HG03139 (cell line): Measurements from ENCODE around the gene MGLL.

Source experiments
- ATAC-seq: cut with Tn5 transposase; IDR thresholded peaks from one replicate; pipeline ENCODE4 v1.9.1; 2021; ENCODE audit not compliant: unreplicated experiment

MGLL gene

DNA sequence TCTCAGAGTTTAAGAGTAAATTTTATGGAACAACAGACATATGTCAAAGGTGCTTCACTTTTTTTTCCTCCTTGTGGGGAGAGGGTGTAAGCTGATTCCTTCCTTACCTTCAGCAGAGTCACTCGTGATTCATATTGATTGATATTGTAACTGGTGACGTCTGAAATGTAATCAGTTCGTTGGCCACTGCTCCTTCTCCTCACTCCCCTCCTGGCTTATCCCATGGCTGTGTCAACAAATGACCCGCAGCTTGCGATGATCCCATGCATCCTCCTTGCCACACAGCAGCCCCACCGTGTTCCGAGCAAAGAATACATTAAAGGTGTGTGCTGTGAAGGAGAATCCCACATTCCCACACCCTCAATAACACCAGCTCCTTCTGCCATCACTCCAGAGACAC is 7.3 kb downstream of the MGLL start:
- no peak for ATAC-seq

GRCh38 chr3:127814325-127814781 is 8.0 kb downstream of the MGLL start:
- ATAC-seq: no peak

DNA sequence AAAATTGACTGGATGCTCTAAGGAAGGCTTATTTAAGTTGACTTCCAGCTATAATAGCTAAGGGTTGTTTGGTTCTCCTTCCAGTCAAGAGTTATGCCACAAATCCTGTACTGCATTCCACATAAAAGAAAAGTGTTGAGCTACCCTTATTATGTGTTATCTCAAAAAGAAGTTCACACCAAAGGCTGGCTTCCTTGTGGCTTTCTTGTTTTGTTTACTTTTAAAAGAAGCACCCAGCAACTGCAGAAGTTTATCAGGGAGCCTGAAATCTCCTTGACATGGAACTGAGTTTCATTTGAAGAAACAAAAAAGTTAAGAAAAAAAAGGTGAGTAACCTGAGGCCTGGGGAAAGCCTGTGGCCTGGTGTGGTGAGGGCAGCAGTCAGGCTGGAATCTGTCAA is 10.2 kb downstream of the MGLL start:
- ATAC-seq: no peak

DNA sequence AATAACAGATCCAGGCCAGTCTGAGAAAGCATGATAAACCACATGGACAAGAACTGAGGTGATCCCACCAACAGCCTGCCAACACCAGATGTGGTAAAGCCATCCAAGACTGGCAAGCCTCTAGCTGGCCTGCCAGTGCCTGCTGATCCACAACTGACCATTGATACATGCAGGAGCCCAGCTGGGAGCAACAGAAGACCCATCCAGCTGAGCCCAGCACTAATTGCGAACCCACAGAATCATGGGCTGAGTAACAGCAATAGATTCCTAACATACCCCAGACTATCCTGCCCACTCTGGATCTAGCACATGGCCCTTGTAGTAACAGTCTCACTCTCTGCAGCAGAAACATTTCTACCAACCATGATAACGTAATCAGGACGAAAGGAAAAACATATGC is 10.6 kb downstream of the MGLL start:
- ATAC-seq: no peak

GRCh38 chr3:127809611-127810010 is 12.7 kb downstream of the MGLL start:
- no peak for ATAC-seq

- no peak for ATAC-seq
Observed at GRCh38 chr3:127809211-127809610, 13.1 kb downstream of the MGLL start.

DNA sequence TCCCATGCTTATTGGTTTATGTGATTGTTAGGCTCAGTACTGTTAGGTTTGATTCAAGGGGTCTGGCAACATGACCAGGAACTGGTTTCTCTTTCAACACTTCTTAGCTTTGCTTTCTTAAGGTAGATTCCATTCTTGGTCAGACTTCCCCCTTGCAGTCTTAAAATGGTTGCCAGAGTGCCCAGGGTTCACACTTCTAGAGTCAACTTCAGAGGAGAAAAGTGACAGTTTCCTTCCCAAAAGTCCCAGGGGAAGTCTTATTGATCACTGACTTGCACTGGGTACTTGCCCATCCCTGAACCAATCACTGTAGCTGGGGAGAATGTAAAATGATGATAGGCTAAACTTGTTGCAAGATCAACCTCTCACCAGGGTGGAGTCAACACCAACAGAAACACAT is 14.1 kb downstream of the MGLL start:
- no peak for ATAC-seq

- ATAC-seq: no peak
Observed at GRCh38 chr3:127805026-127805753, 17.1 kb downstream of the MGLL start.

GRCh38 chr3:127804141-127804540 is 18.2 kb downstream of the MGLL start:
- ATAC-seq: no peak

GRCh38 chr3:127803619-127804018 is 18.7 kb downstream of the MGLL start:
- no peak for ATAC-seq

- no peak for ATAC-seq
Observed at GRCh38 chr3:127802606-127803005, 19.7 kb downstream of the MGLL start.

DNA sequence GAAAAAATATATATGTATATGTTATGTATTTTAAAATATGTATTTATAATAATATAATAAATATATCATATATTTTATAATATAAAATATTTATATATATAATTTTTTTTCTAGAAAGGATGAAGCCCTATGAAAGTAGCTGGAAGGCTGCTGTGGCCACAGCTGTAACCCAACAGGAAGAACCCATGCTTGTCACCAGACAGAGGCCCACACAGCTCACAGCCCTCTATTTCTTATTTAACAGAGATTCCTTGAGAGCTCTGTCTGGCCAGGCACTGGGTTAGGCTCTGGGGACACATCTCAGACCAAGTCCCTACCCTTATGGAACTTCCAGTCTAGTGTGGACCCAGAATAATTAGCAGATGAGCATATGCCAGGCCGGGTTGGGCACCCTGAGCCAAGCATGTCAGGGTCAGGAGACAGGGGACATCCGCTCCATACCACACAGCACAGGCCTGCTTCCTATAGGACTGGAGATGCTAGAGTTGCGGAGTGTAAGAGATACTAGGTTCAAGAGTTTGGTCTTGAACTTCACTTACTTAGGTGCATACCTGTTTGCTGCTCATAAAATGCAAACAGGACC is 20.5 kb downstream of the MGLL start:
- ATAC-seq: no peak

GRCh38 chr3:127800508-127800907 is 21.8 kb downstream of the MGLL start:
- peak; percentile 53 for ATAC-seq

GRCh38 chr3:127799476-127800222 is 22.7 kb downstream of the MGLL start:
- ATAC-seq: no peak

DNA sequence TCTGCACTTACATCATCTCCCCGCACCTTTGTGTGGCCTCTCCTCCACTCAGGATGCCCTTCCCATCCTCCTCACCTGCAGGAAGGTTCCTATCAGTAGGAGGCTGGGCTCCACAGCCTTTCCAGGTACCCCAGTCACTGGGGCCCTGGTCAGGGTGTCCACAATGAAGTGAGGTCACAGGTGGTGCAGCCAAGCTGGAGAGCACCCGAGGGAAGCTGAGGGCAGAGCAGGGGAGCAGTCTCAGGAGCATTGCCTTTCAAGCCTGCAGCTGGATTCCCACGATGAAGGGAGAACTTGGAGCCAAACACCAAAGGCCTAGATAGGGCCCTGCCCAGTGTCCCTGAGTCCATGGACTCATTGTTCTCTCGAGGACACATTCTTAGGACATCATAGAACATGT is 23.6 kb downstream of the MGLL start:
- no peak for ATAC-seq

GRCh38 chr3:127796831-127797150 is 25.5 kb downstream of the MGLL start:
- ATAC-seq: no peak

- ATAC-seq: no peak
Observed at GRCh38 chr3:127796045-127796830, 26.1 kb downstream of the MGLL start.

DNA sequence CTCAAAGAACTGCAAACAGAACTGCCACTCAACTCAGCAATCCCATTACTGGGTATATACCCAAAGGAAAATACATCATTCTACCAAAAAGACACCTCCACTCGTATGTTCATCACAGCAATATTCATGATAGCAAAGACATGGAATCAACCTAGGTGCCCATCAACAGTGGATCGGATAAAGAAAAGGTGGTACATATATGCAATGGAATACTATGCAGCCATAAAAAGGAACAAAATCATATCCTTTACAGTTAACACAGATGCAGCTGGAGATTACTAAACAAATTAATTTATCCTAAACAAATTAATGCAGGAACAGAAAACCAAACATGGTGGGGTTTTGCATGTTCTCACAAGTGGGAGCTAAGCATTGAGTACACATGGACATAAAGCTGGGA is 27.3 kb downstream of the MGLL start:
- no peak for ATAC-seq

- no peak for ATAC-seq
Observed at GRCh38 chr3:127794402-127794801, 27.9 kb downstream of the MGLL start.

- ATAC-seq: no peak
Observed at GRCh38 chr3:127792541-127793292, 29.6 kb downstream of the MGLL start.
